Activated naive CD4-positive, alpha-beta T cell treated with anti-CD3 and anti-CD28 coated beads, Interleukin-2, amount 50 U/mL, for 24 hours (primary cell): ENCODE results near the gene CFAP68.
"Not testable (repeated sequence)": the region's sequence is repeated elsewhere in the genome, so short reads cannot be mapped to it uniquely, and the experiment has no call there.

Source experiments
- H3K27ac Mint-ChIP-seq: one replicate; pipeline ENCODE4 v1.8.0; 2021; ENCODE audit warnings: mild to moderate bottlenecking, mixed read lengths
- H3K27me3 Mint-ChIP-seq: one replicate; pipeline ENCODE4 v1.8.0; 2021; ENCODE audit warnings: mixed read lengths
- H3K36me3 Mint-ChIP-seq: one replicate; pipeline ENCODE4 v1.8.0; 2021; ENCODE audit warnings: mixed read lengths
- H3K4me1 Mint-ChIP-seq: one replicate; pipeline ENCODE4 v1.8.0; 2021; ENCODE audit warnings: mixed read lengths
- H3K4me3 Mint-ChIP-seq: one replicate; pipeline ENCODE4 v1.8.0; 2021; ENCODE audit warnings: mild to moderate bottlenecking, mixed read lengths
- H3K9me3 Mint-ChIP-seq: one replicate; pipeline ENCODE4 v1.8.0; 2021; ENCODE audit warnings: mixed read lengths

Gene CFAP68

DNA sequence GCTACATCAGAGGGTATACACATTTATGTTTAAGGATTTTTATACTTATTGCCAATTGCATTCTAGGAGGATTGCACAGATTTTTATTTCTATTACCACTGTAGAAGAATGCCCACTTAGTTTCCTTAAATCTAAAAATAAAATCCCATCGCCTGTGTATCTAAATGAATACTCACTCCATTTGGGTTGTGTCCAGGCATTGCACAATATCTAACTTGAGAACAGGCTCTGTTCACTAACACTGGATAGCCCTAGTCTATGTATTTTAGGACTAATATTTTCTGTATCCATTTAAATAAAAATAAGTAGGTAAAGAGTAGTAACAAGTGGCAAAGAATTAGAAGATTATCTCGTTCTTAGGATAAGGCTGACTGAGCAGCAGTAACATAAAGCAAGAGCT is 43.5 kb downstream of the CFAP68 start:
- no peaks in the 10 kb centered on the region for H3K27me3 Mint-ChIP-seq
- no peaks in the 10 kb centered on the region for H3K36me3 Mint-ChIP-seq
- H3K4me1 Mint-ChIP-seq, result peaks cover 10% of the 10 kb centered on the region
- no peak overlapping the region for H3K4me3 Mint-ChIP-seq
- H3K27ac Mint-ChIP-seq, result no peak overlapping the region
- no peaks in the 10 kb centered on the region for H3K9me3 Mint-ChIP-seq

DNA sequence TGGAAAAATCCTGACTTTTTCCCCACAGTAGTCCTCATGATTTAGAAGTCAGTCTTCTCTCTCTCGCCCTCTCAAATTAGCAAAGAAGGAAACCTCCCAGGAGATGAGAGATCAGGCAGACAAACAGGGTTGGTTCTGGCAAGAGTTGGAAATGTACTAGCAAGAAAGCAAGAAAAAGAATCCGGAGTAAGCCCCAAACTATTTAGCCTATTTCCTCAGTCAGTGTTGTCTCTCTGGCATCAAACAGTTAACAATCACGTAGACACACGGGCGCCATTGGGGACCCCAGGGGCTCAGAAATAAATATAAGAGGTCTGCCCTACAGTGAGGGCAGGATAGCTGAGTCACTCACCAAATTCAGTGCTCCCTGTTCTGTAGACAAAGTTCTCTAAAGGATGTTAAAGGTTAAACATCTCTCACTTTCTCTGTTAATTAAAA is 44.0 kb downstream of the CFAP68 start:
- H3K27me3 Mint-ChIP-seq, result no peaks in the 10 kb centered on the region
- H3K4me1 Mint-ChIP-seq, result peaks cover 10% of the 10 kb centered on the region
- H3K4me3 Mint-ChIP-seq, result no peak overlapping the region
- H3K27ac Mint-ChIP-seq, result no peak overlapping the region
- no peaks in the 10 kb centered on the region for H3K36me3 Mint-ChIP-seq
- no peaks in the 10 kb centered on the region for H3K9me3 Mint-ChIP-seq

DNA sequence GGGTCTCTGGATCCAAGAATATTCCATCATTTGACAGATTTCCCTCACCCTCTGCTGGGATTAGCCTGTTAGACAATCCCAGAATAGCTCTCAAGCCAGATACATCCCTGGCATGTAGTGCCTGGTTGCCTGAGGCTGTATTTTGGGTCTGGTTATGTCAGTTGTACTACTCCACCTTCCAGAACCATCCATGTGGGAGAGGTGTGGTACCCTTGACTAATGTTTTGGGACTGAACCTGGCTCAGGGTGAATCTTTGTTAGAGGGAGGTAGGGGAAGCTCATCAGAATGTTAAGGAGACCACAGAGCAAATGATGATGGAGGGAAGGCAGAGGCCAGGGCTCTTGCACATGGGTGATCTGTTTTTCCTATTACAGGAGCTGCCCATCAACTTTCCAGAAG is 44.6 kb downstream of the CFAP68 start:
- Mint-ChIP-seq H3K36me3 (no peaks in the 10 kb centered on the region), H3K27ac (no peak overlapping the region), H3K4me1 (peaks cover 10% of the 10 kb centered on the region), H3K9me3 (no peaks in the 10 kb centered on the region), H3K4me3 (no peak overlapping the region), H3K27me3 (no peaks in the 10 kb centered on the region)

DNA sequence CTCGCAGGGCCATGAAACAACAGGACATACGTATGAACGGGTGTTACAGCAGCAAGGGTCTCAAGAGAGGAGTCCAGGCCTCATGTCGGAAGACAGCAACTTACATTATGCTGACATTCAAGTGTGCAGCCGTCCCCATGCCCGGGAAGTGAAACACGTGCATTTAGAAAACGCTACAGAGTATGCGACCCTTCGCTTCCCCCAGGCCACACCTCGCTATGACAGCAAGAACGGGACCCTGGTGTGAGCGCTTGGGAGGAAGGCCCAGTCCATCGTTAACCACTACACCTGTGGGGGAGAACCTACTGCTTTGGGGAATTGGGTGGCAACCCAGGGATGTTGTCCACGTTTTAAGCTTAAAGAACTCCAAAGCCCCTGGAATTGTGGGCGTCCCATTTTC is 46.6 kb downstream of the CFAP68 start:
- peak overlapping the region; percentile 8 for H3K27ac Mint-ChIP-seq
- H3K27me3 Mint-ChIP-seq, result no peaks in the 10 kb centered on the region
- no peaks in the 10 kb centered on the region for H3K36me3 Mint-ChIP-seq
- H3K4me3 Mint-ChIP-seq, result peak overlapping the region; percentile 88
- H3K4me1 Mint-ChIP-seq, result peaks cover 10% of the 10 kb centered on the region
- no peaks in the 10 kb centered on the region for H3K9me3 Mint-ChIP-seq

DNA sequence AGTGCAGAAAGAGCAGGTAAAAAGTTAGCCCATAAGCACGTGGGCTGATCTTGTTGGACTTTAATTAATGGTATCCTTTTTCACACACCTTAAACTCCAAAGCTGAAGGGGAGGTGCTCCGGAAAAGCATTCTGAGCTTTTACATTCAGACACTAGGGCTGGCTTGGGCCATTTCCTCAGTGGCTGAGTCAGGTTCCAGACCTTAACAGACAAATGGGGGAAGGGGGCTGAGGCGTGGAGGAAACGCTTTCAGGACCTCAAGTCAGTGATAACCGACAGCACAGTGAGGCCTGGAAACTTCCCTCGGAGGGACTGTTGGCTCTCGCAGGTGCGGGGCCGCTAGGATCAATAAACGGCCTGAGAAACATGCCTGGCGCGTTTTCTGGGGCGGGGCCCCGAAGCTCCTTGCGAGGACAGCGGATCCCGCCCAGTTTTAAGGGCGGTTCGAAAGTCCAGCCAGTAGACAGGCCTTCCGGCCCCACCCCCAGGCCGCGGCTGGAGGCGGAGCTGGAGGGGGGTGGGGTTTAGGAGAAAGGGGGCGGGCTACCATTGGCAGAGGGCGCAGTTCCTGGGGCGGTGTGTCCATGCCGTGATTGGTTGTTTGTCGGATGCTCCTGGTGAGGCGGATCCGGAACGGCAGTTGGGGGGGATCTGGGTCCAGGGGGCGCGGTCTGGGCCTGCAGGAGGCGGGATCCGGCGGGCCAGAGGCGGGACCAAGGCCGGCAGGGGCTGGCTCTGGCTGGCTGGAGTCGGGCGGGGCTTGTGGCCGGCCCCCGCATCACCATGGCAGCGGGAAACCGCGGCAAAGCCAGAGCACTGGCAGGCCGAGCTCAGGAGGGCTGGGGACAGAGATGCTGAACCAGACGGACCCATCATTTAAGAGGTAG is 47.4 kb downstream of the CFAP68 start:
- Mint-ChIP-seq H3K9me3 (no peaks in the 10 kb centered on the region), H3K27ac (peak overlapping the region; percentile 87), H3K36me3 (no peaks in the 10 kb centered on the region), H3K4me1 (peaks cover 11% of the 10 kb centered on the region), H3K4me3 (peak overlapping the region; percentile 88), H3K27me3 (no peaks in the 10 kb centered on the region)

GRCh38 chr11:111930472-111930871 is 51.1 kb downstream of the CFAP68 start:
- Mint-ChIP-seq H3K4me1 (peaks cover 33% of the 10 kb centered on the region), H3K27ac (no peak overlapping the region), H3K36me3 (no peaks in the 10 kb centered on the region), H3K4me3 (no peak overlapping the region), H3K9me3 (no peaks in the 10 kb centered on the region), H3K27me3 (no peaks in the 10 kb centered on the region)

- peaks cover 37% of the 10 kb centered on the region for H3K4me1 Mint-ChIP-seq
- H3K9me3 Mint-ChIP-seq, result no peaks in the 10 kb centered on the region
- no peaks in the 10 kb centered on the region for H3K36me3 Mint-ChIP-seq
- H3K27ac Mint-ChIP-seq, result peak overlapping the region; percentile 88
- H3K27me3 Mint-ChIP-seq, result no peaks in the 10 kb centered on the region
- peak overlapping the region; percentile 42 for H3K4me3 Mint-ChIP-seq
Observed at GRCh38 chr11:111932611-111932950, 53.2 kb downstream of the CFAP68 start.

- Mint-ChIP-seq H3K4me1 (peaks cover 43% of the 10 kb centered on the region), H3K27ac (peak overlapping the region; percentile 81)
- not testable (repeated sequence) for H3K9me3 Mint-ChIP-seq, H3K36me3 Mint-ChIP-seq, H3K27me3 Mint-ChIP-seq, H3K4me3 Mint-ChIP-seq
Observed at GRCh38 chr11:111933176-111933575, 53.8 kb downstream of the CFAP68 start.

DNA sequence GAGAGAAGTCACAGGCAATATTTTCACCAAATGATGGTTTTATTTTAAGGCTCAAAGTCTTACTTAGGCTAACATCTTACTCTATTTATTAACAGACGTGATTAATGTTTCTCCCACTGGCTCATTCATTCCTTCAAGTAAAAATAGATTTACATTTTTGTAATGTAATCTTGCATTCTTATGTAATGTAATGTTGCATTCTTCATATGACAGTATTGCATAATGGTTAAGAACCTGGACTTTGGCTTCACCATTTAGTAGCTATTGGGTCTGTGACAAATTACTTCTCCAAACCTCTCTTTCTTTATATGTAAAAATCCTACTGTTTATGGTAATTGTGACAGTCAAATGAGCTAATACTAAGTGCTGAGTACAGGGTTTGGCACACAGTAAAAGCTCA is 54.5 kb downstream of the CFAP68 start:
- no peak overlapping the region for H3K4me3 Mint-ChIP-seq
- H3K4me1 Mint-ChIP-seq, result peaks cover 50% of the 10 kb centered on the region
- no peaks in the 10 kb centered on the region for H3K36me3 Mint-ChIP-seq
- H3K9me3 Mint-ChIP-seq, result no peaks in the 10 kb centered on the region
- H3K27ac Mint-ChIP-seq, result peak overlapping the region; percentile 51
- H3K27me3 Mint-ChIP-seq, result no peaks in the 10 kb centered on the region

DNA sequence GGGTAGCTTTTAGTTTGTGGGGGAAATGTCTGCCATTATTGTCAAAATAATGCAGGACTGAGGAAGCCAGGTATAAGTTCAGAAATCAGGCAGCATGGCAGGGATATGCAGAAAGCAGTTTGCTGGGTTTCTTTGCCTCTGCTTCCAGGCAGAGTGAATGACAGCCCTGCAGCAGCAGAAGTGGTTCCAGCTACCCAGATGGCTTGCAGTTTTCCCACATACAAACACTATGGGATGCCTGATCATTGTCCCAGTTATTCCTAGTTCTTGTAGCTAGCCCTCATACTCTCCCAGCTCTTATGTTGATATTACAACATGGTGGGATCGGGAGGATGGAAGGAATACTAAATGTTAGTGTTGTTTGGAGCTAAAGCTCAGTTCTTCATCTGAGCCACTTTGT is 55.0 kb downstream of the CFAP68 start:
- Mint-ChIP-seq H3K4me1 (peaks cover 54% of the 10 kb centered on the region), H3K27me3 (no peaks in the 10 kb centered on the region), H3K27ac (no peak overlapping the region), H3K4me3 (no peak overlapping the region), H3K36me3 (no peaks in the 10 kb centered on the region), H3K9me3 (no peaks in the 10 kb centered on the region)
